HG03196 (cell line): ENCODE results near the gene VSTM2B.

Experiments used
- ATAC-seq: cut with Tn5 transposase; IDR thresholded peaks from one replicate; pipeline ENCODE4 v1.9.1; 2021; ENCODE audit not compliant: unreplicated experiment

VSTM2B gene

GRCh38 chr19:29515233-29515619, 10.6 kb upstream of the VSTM2B start:
- no peak for ATAC-seq

GRCh38 chr19:29515706-29516357, 10.0 kb upstream of the VSTM2B start:
- ATAC-seq = no peak

DNA sequence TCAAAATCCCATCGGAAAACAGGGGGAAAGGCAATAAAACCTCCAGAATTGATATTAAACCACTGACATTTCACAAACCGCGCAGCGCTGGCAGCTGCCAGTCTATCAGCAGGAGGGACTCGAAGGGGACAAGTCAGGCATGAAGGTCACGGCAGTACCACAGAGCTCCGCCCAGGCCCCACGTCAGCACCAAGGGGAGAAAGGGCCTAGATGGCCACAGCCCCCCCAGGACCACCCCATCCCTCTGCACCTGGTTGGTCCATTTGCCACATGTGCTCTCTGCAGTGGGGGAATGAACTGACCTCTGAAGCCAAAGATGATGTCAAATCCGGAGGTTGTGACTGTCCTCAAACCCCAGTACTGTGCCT, 9.5 kb upstream of the VSTM2B start:
- no peak for ATAC-seq

GRCh38 chr19:29516821-29517395, 8.9 kb upstream of the VSTM2B start:
- no peak for ATAC-seq

GRCh38 chr19:29517412-29517811, 8.4 kb upstream of the VSTM2B start:
- no peak for ATAC-seq

DNA sequence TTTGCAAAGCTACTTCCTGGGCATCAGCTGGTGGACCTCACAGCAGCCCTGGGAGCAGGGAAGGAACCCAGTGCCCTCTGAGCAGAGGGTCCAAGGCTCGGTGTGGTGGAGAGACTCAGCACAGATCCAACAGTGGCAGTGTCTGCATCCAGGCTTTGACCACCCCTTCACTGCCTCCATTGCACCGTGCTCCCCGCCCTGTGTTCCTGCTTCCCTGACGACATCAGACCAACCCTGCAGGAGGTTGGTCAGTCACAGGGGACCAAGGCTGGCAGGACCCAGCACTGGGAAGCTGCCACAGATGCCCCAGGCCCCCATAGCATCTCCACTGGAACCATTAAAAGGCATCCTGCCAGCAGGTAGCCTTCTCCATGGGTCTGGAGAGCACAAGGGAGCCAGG, 7.8 kb upstream of the VSTM2B start:
- no peak for ATAC-seq

- ATAC-seq = no peak
Observed at GRCh38 chr19:29519146-29519545, 6.6 kb upstream of the VSTM2B start.

- no peak for ATAC-seq
Observed at GRCh38 chr19:29519931-29520330, 5.9 kb upstream of the VSTM2B start.

DNA sequence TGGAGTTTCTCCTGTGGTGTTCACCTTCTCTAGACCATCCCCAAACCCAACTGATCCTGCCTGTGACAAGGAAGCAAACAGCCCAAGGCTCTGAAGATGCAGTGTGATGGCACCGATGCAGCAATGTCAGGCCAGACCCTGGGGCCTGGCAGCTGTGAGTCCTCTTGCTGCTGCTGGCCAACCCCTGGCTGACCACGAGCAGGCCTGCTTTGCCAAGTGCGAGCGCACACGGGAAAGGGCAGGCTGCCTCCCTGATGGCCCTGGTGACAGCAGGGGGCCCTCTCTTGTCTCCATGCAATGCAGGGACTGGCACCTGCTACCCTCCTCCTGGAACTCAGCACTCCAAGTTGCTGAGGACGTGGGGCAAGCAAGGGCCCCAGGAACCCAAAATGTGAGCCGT, 5.4 kb upstream of the VSTM2B start:
- no peak for ATAC-seq

- ATAC-seq = no peak
Observed at GRCh38 chr19:29521291-29522075, 4.3 kb upstream of the VSTM2B start.

DNA sequence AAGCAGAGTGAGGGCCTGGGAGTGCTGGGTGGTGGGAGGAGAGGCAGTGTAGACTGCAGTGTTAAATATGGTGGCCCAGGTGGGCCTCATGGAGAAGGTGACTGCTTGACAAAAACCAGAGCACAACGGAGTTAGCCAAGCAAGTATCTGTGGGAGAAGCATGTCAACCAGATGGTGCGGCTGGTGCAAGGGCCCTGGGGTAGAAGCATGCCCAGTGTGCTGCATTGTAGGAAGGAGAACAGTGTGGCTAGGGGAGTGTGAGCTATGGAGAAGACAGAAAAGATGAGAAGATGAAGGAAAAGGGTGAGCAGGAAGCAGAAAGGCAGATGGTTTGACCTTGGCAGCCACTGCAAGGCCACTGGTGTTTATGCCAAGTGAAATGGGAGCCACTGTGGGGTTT, 2.2 kb upstream of the VSTM2B start:
- no peak for ATAC-seq

- ATAC-seq = no peak
Observed at GRCh38 chr19:29524201-29524911, 1.4 kb upstream of the VSTM2B start.

DNA sequence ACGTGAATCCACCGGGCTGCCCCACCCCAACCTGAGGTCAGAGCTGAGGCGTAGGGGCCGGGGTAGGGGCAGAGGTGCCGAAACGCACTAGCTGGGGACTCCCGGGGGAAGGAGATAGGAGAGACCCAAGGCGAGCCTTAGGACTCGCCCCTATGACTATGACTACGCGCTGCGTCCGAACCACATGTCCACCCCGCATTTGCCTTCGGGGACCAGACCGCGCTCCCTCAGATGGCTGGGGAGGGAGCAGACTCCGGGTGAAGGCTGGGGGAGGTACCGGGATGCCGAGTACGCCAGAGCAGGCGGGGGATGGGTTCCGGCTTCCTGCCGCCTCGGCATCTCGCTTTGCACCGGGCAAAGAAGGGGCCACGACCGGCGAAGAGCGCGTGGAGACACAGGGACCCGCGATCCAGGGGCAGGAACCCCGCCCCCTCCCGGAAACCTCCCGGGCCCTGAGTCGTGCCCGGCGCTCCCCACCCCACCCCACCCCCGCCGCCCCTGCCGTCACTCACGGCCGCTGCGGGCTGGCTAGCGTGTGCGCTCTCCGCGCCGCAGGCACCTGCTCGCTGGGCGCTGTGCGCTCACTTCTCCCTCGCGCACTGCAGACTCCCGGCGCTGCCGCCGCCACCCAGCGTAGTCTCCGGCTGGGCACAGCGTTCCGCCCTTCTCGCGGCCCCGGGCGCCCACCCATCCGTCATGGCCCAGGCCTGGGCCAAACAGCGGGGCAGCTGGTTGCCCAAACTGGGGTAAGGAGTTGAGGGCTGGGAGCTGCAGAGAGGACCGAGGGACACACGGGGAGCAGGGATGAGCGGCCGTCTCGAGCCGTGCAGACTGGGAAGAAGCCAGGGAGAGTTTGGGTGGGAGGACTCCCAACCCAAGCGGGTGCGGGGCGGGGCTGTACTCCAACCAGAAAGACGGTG, 622 bp upstream of the VSTM2B start:
- no peak for ATAC-seq

- no peak for ATAC-seq
Observed at GRCh38 chr19:29526730-29527499, 1.1 kb downstream of the VSTM2B start.

GRCh38 chr19:29527500-29528328, 1.9 kb downstream of the VSTM2B start:
- ATAC-seq = peak; percentile 16

DNA sequence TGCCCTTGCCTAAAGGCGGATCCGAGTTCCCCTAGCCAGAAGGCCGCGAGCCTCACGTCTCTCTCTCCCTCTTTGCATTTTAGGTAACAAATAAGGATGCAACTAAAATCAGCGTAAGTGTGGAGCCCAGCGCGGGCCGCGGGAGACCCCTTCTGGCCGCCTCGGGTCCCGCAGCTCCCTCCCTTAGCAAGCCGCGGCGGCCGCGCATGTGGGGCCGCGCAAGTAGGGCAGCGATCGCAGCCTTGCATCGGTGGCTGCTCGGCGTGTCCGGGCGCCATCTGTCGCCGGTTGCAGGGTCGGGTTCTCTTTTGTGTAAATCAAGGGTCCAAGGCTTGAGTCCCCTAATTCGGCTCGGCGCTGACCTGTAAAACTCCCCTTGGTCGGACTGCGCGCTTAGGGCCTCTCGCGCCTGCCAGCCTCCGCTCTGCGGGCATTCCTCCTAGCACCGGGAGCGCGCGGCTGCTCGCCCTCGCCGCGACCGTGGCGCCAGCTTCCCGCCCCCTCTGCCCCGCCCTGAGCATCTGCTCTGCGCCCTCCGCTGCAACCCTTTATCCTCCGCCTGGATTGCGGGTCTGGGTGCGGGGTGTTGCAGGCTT, 2.7 kb downstream of the VSTM2B start:
- peak; percentile 58 for ATAC-seq

GRCh38 chr19:29528946-29529645, 3.3 kb downstream of the VSTM2B start:
- no peak for ATAC-seq
